ENCODE data around the gene MGP. TPM values are rescaled to one million over a fixed set of nuclear protein-coding genes. Genes with fewer than 3 reads are reported as not detected.
A peak's percentile ranks its signal among the peaks of the same experiment; 100 is the strongest.

MGP gene
- total RNA-seq, 2 donors from 2014 or later: not detected

- Mint-ChIP-seq H3K4me3 (no peak overlapping the region), H3K4me1 (ENCODE audit: low read depth in 2 of 2) (peaks cover 11 to 16% of the 10 kb centered on the region in 2 donors), H3K27me3 (no peaks in the 10 kb centered on the region), H3K27ac (no peak overlapping the region), H3K9me3 (no peaks in the 10 kb centered on the region), H3K36me3 (peaks cover 24% of the 10 kb centered on the region)
- no peak for DNase-seq (ENCODE audit: low spot score)
- ATAC-seq: no peak
These were observed 27.7 kb upstream of the MGP start for GRCh38 chr12:14913381-14913781.

- DNase-seq (ENCODE audit: low spot score): no peak
- no peak for ATAC-seq
- H3K9me3 Mint-ChIP-seq: no peaks in the 10 kb centered on the region
- H3K27ac Mint-ChIP-seq: peak overlapping the region; percentile 69 to 77
- no peaks in the 10 kb centered on the region for H3K27me3 Mint-ChIP-seq
- H3K36me3 Mint-ChIP-seq: peaks cover 22% of the 10 kb centered on the region
- H3K4me3 Mint-ChIP-seq: no peak overlapping the region
- peaks cover 21 to 25% of the 10 kb centered on the region in 2 donors for H3K4me1 Mint-ChIP-seq (ENCODE audit: low read depth in 2 of 2)
These were observed 25.5 kb upstream of the MGP start for GRCh38 chr12:14911131-14911530.

GRCh38 chr12:14910090-14910915, 24.6 kb upstream of the MGP start:
- Mint-ChIP-seq H3K4me1 (ENCODE audit: low read depth in 2 of 2) (peaks cover 21 to 25% of the 10 kb centered on the region in 2 donors), H3K27me3 (no peaks in the 10 kb centered on the region), H3K9me3 (no peaks in the 10 kb centered on the region), H3K27ac (peak overlapping the region; percentile 69 to 77), H3K36me3 (peaks cover 19% of the 10 kb centered on the region), H3K4me3 (peak overlapping the region; percentile 34)
- ATAC-seq (peak; percentile 67 to 74), DNase-seq (ENCODE audit: low spot score) (no peak)

GRCh38 chr12:14907953-14908352, 22.3 kb upstream of the MGP start:
- Mint-ChIP-seq H3K27ac (peak overlapping the region; percentile 20 to 40), H3K4me1 (ENCODE audit: low read depth in 2 of 2) (peaks cover 21 to 25% of the 10 kb centered on the region in 2 donors), H3K9me3 (no peaks in the 10 kb centered on the region), H3K4me3 (peak overlapping the region; percentile 21), H3K36me3 (peaks cover 6% of the 10 kb centered on the region), H3K27me3 (no peaks in the 10 kb centered on the region)
- DNase-seq (ENCODE audit: low spot score) (no peak), ATAC-seq (peak; percentile 56 to 63)

- peaks cover 21 to 30% of the 10 kb centered on the region in 2 donors for H3K4me1 Mint-ChIP-seq (ENCODE audit: low read depth in 2 of 2)
- no peaks in the 10 kb centered on the region for H3K9me3 Mint-ChIP-seq
- H3K4me3 Mint-ChIP-seq: no peak overlapping the region
- H3K27me3 Mint-ChIP-seq: no peaks in the 10 kb centered on the region
- DNase-seq (ENCODE audit: low spot score) (no peak), ATAC-seq (no peak)
- H3K27ac Mint-ChIP-seq: no peak overlapping the region
- peaks cover 6% of the 10 kb centered on the region for H3K36me3 Mint-ChIP-seq
These were observed 20.5 kb upstream of the MGP start for GRCh38 chr12:14906114-14906513.

- no peak for ATAC-seq
- Mint-ChIP-seq H3K4me1 (ENCODE audit: low read depth in 2 of 2) (peaks cover 17 to 24% of the 10 kb centered on the region in 2 donors), H3K9me3 (no peaks in the 10 kb centered on the region), H3K4me3 (no peak overlapping the region), H3K36me3 (peaks cover 6% of the 10 kb centered on the region), H3K27ac (no peak overlapping the region), H3K27me3 (no peaks in the 10 kb centered on the region)
- DNase-seq (ENCODE audit: low spot score): no peak
These were observed 19.8 kb upstream of the MGP start for GRCh38 chr12:14905269-14906004.

GRCh38 chr12:14904854-14905253, 19.2 kb upstream of the MGP start:
- ATAC-seq: no peak
- peaks cover 12 to 19% of the 10 kb centered on the region in 2 donors for H3K4me1 Mint-ChIP-seq (ENCODE audit: low read depth in 2 of 2)

GRCh38 chr12:14903386-14904098, 17.9 kb upstream of the MGP start:
- Mint-ChIP-seq H3K27me3 (no peaks in the 10 kb centered on the region), H3K36me3 (peaks cover 5% of the 10 kb centered on the region), H3K27ac (no peak overlapping the region), H3K4me3 (no peak overlapping the region), H3K4me1 (ENCODE audit: low read depth in 2 of 2) (peaks cover 11 to 16% of the 10 kb centered on the region in 2 donors), H3K9me3 (no peaks in the 10 kb centered on the region)
- ATAC-seq (no peak), DNase-seq (ENCODE audit: low spot score) (no peak)

More at GRCh38 chr12:14904854-14905253, 19.2 kb upstream of the MGP start:
- Mint-ChIP-seq H3K27ac (no peak overlapping the region), H3K36me3 (peaks cover 6% of the 10 kb centered on the region), H3K4me3 (no peak overlapping the region), H3K27me3 (no peaks in the 10 kb centered on the region), H3K9me3 (no peaks in the 10 kb centered on the region)
- DNase-seq (ENCODE audit: low spot score): no peak

GRCh38 chr12:14902465-14902864, 16.8 kb upstream of the MGP start:
- no peak for DNase-seq (ENCODE audit: low spot score)
- Mint-ChIP-seq H3K36me3 (no peaks in the 10 kb centered on the region), H3K4me1 (ENCODE audit: low read depth in 2 of 2) (peaks cover under 1 to 5% of the 10 kb centered on the region in 2 donors), H3K9me3 (no peaks in the 10 kb centered on the region), H3K27ac (no peak overlapping the region), H3K4me3 (no peak overlapping the region), H3K27me3 (no peaks in the 10 kb centered on the region)
- ATAC-seq: no peak

GRCh38 chr12:14901228-14901562, 15.5 kb upstream of the MGP start:
- DNase-seq (ENCODE audit: low spot score) (no peak), ATAC-seq (no peak)
- H3K27me3 Mint-ChIP-seq: no peaks in the 10 kb centered on the region
- peaks cover 0 to 5% of the 10 kb centered on the region in 2 donors for H3K4me1 Mint-ChIP-seq (ENCODE audit: low read depth in 2 of 2)
- H3K9me3 Mint-ChIP-seq: no peaks in the 10 kb centered on the region
- H3K36me3 Mint-ChIP-seq: no peaks in the 10 kb centered on the region
- no peak overlapping the region for H3K27ac Mint-ChIP-seq
- no peak overlapping the region for H3K4me3 Mint-ChIP-seq

GRCh38 chr12:14900521-14901227, 15.0 kb upstream of the MGP start:
- H3K27me3 Mint-ChIP-seq: no peaks in the 10 kb centered on the region
- no peaks in the 10 kb centered on the region for H3K36me3 Mint-ChIP-seq
- H3K4me1 Mint-ChIP-seq (ENCODE audit: low read depth in 2 of 2): peaks cover 0 to 5% of the 10 kb centered on the region in 2 donors
- DNase-seq (ENCODE audit: low spot score) (no peak), ATAC-seq (no peak)
- no peak overlapping the region for H3K27ac Mint-ChIP-seq
- no peak overlapping the region for H3K4me3 Mint-ChIP-seq
- H3K9me3 Mint-ChIP-seq: no peaks in the 10 kb centered on the region

- Mint-ChIP-seq H3K4me1 (ENCODE audit: low read depth in 2 of 2) (no peaks in the 10 kb centered on the region), H3K27me3 (peaks cover 0 to under 1% of the 10 kb centered on the region in 2 donors), H3K4me3 (no peak overlapping the region), H3K27ac (no peak overlapping the region), H3K9me3 (no peaks in the 10 kb centered on the region), H3K36me3 (no peaks in the 10 kb centered on the region)
- DNase-seq (ENCODE audit: low spot score) (no peak), ATAC-seq (no peak)
These were observed 11.0 kb upstream of the MGP start for GRCh38 chr12:14896521-14897169.
